PC-3 (cell line): ENCODE results near the gene SFXN3. TPM values are rescaled to one million over a fixed set of nuclear protein-coding genes. Genes with fewer than 3 reads are reported as not detected.

Experiments used
- ATAC-seq: fragments of 200-7000 bp; cut with Tn5 transposase; 2 replicates; pipeline ENCODE4 v1.9.1; 2020; ENCODE audit warnings: mild to moderate bottlenecking, moderate library complexity
- BruUV-seq: library from RNA; stranded (reverse); fragments of 400-500 nt; replicated peaks from 2 replicates; lab custom pipeline; 2021; lab: Mats Ljungman, UMichigan
- CTCF ChIA-PET: fragments of 300-600 bp; sonication (Branson Sonifier 250); formaldehyde crosslinking; loops from one replicate; lab custom pipeline; 2022; ENCODE audit warnings: antibody characterized with exemption; lab: Charles Lee
- POLR2A ChIA-PET: fragments of 300-600 bp; sonication (Branson Sonifier 250); formaldehyde crosslinking; loops from one replicate; lab custom pipeline; 2022; ENCODE audit warnings: antibody characterized with exemption; ENCODE audit not compliant: unreplicated experiment; lab: Charles Lee
- DNase-seq: peaks from one replicate; pipeline ENCODE4 v3.0.0-alpha.2; 2015
- H2AFZ ChIP-seq: fragments of 300-600 bp; sonication (generic); 2 replicates; pipeline ENCODE4 v1.6.0; 2016; ENCODE audit warnings: antibody characterized with exemption, low read length
- H3F3A ChIP-seq: fragments of 300-600 bp; sonication (generic); one replicate; pipeline ENCODE4 v1.6.0; 2017; ENCODE audit warnings: antibody characterized with exemption, low read length, control low read depth, mild to moderate bottlenecking; ENCODE audit not compliant: unreplicated experiment
- H3K27ac ChIP-seq: fragments of 300-600 bp; sonication (generic); 2 replicates; pipeline ENCODE4 v1.5.1; 2016; ENCODE audit warnings: mild to moderate bottlenecking, low read length
- H3K27me3 ChIP-seq: fragments of 300-600 bp; sonication (generic); 2 replicates; pipeline ENCODE4 v1.6.1; 2016; ENCODE audit warnings: low read length, mixed read lengths
- H3K36me3 ChIP-seq: fragments of 300-600 bp; sonication (generic); 2 replicates; pipeline ENCODE4 v1.6.1; 2016; ENCODE audit warnings: low read depth, mixed run types, low read length, mixed read lengths
- H3K4me1 ChIP-seq: fragments of 300-600 bp; sonication (generic); 2 replicates; pipeline ENCODE4 v1.5.1; 2016; ENCODE audit warnings: low read length; ENCODE audit not compliant: insufficient read depth
- H3K4me2 ChIP-seq: fragments of 300-600 bp; sonication (generic); 2 replicates; pipeline ENCODE4 v1.6.0; 2016; ENCODE audit warnings: low read length
- H3K4me3 ChIP-seq: fragments of 300-600 bp; sonication (generic); 2 replicates; pipeline ENCODE4 v1.5.1; 2016; ENCODE audit warnings: mild to moderate bottlenecking, low read length, mixed read lengths
- H3K79me2 ChIP-seq: fragments of 300-600 bp; sonication (generic); 2 replicates; pipeline ENCODE4 v1.6.1; 2017; ENCODE audit warnings: low read length, mixed read lengths
- H3K9ac ChIP-seq: fragments of 300-600 bp; sonication (generic); 2 replicates; pipeline ENCODE4 v1.6.0; 2016; ENCODE audit warnings: mild to moderate bottlenecking, low read length
- H3K9me2 ChIP-seq: fragments of 300-600 bp; sonication (generic); replicated peaks from 2 replicates; pipeline ENCODE4 v1.6.1; 2016; ENCODE audit warnings: mixed run types, low read length, mixed read lengths
- H3K9me3 ChIP-seq: fragments of 300-600 bp; sonication (generic); 2 replicates; pipeline ENCODE4 v1.6.1; 2016; ENCODE audit warnings: low read length, mixed read lengths
- H4K20me1 ChIP-seq: fragments of 300-600 bp; sonication (generic); 2 replicates; pipeline ENCODE4 v1.6.1; 2016; ENCODE audit warnings: low read length, mixed read lengths
- CTCF ChIP-seq: fragments of 300-600 bp; sonication (generic); conservative IDR thresholded peaks from 2 replicates; pipeline ENCODE4 v1.5.1; 2017; ENCODE audit warnings: antibody characterized with exemption, low read depth, mild to moderate bottlenecking, low read length
- EZH2 ChIP-seq: fragments of 300-600 bp; sonication (generic); IDR thresholded peaks from one replicate; pipeline ENCODE4 v1.6.1; 2017; ENCODE audit warnings: antibody characterized with exemption, mild to moderate bottlenecking, low read length; ENCODE audit not compliant: unreplicated experiment
- EZH2phosphoT487 ChIP-seq: fragments of 300-600 bp; sonication (generic); IDR thresholded peaks from 2 replicates; pipeline ENCODE4 v1.6.1; 2018; ENCODE audit warnings: mild to moderate bottlenecking, antibody characterized with exemption, low read length, borderline replicate concordance
- intact Hi-C: fragments of 100-400 bp; cut with micrococcal nuclease; formaldehyde crosslinking; loops from 2 replicates; pipeline ENCODE4 v1.9.0; 2023
- total RNA-seq: library from RNA; depleted of rRNA; stranded (reverse); fragments of >200 nt; gene quantifications from 2 replicates; pipeline ENCODE4 v1.2.3, GENCODE V29; 2014

The SFXN3 gene
- total RNA-seq, 1 experiment from 2014 or later = 46.7 TPM

- no peak overlapping the region for H2AFZ ChIP-seq
These were observed 24.4 kb upstream of the SFXN3 start for GRCh38 chr10:101006593-101007098.

GRCh38 chr10:101007099-101007711 lies 23.8 kb upstream of the SFXN3 start:
- Histone ChIP-seq H3F3A (no peaks in the 10 kb centered on the region), H2AFZ (no peak overlapping the region), H3K9me2 (no peaks in the 10 kb centered on the region), H3K9me3 (no peaks in the 10 kb centered on the region), H3K36me3 (no peaks in the 10 kb centered on the region), H3K27me3 (no peaks in the 10 kb centered on the region), H3K4me1 (peaks cover 3% of the 10 kb centered on the region), H3K79me2 (peaks cover 3% of the 10 kb centered on the region; the same call in 1 of the 2 replicates), H4K20me1 (no peaks in the 10 kb centered on the region), H3K4me2 (no peak overlapping the region), H3K27ac (no peak overlapping the region), H3K4me3 (no peak overlapping the region), H3K9ac (no peak overlapping the region)
- TSS peak; percentile 14 for BruUV-seq
- intact Hi-C loops = no loop called here
- ChIA-PET POLR2A (no interaction called here), CTCF (no interaction called here)
- no peak for TF ChIP-seq EZH2phosphoT487
- no peak for TF ChIP-seq CTCF
- TF ChIP-seq EZH2 = no peak
- no peak for ATAC-seq
- DNase-seq = no peak

More at GRCh38 chr10:101006593-101007098, 24.4 kb upstream of the SFXN3 start:
- Histone ChIP-seq H3K9ac (no peak overlapping the region), H3K9me3 (no peaks in the 10 kb centered on the region), H3F3A (no peaks in the 10 kb centered on the region), H3K9me2 (no peaks in the 10 kb centered on the region), H3K4me3 (no peak overlapping the region), H3K36me3 (no peaks in the 10 kb centered on the region), H3K27ac (no peak overlapping the region), H3K27me3 (no peaks in the 10 kb centered on the region), H3K4me1 (peaks cover 2% of the 10 kb centered on the region; the same call in 1 of the 2 replicates), H3K79me2 (peaks cover 9% of the 10 kb centered on the region), H3K4me2 (no peak overlapping the region), H4K20me1 (no peaks in the 10 kb centered on the region)
- no peak for TF ChIP-seq EZH2phosphoT487
- TF ChIP-seq CTCF = no peak
- no peak for TF ChIP-seq EZH2
- no peak for ATAC-seq
- intact Hi-C loops = no loop called here
- DNase-seq = no peak
- CTCF ChIA-PET = no interaction called here
- POLR2A ChIA-PET = no interaction called here
- BruUV-seq = no TSS peak
